ENCODE results near the gene CHPF2. TPM values are rescaled to one million over a fixed set of nuclear protein-coding genes. Genes with fewer than 3 reads are reported as not detected.
A peak's percentile ranks its signal among the peaks of the same experiment; 100 is the strongest.

CHPF2 gene
- total and polyA plus RNA-seq, 2 experiments from 2014 or later, result 4.8 to 26.1 TPM

DNA sequence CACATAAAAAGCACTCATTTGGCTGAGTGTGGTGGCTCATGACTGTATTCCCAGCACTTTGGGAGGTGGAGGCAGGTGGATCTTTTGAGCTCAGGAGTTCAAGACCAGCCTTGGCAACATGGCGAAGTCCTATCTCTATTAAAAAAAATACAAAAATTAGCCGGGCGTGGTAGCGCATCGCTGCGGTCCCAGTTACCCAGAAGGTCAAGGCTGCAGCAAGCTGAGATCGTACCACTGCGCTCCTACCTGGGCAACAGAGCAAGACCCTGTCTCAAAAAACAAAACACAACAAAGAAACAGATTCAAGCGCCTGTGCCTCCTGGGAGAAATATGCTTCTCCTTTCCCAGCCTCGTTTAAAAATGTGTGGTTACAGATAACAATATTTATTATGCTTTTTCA, 3.0 kb upstream of the CHPF2 start:
- no peaks in the 10 kb centered on the region for H3K9me3 Mint-ChIP-seq
- DNase-seq (ENCODE audit: low spot score) (no peak), ATAC-seq (no peak)
- Histone ChIP-seq H2AFZ (no peak overlapping the region), H3F3A (replicated peaks; ENCODE audit: low read depth) (peaks cover 9% of the 10 kb centered on the region), H3K36me3 (ENCODE audit: insufficient read depth) (no peaks in the 10 kb centered on the region; the same call in 1 of the 2 replicates), H3K27me3 (ENCODE audit: insufficient read depth) (no peaks in the 10 kb centered on the region), H3K4me2 (no peak overlapping the region), H4K20me1 (replicated peaks; ENCODE audit: insufficient read depth) (peaks cover 17% of the 10 kb centered on the region; the same call in 1 of the 2 replicates), H3K4me1 (ENCODE audit: insufficient read depth) (peaks cover 20% of the 10 kb centered on the region), H3K4me3 (no peak overlapping the region), H3K79me2 (replicated peaks; ENCODE audit: insufficient read depth) (peaks cover 32% of the 10 kb centered on the region), H3K27ac (ENCODE audit: low read depth) (no peak overlapping the region), H3K9me2 (ENCODE audit: insufficient read depth) (no peaks in the 10 kb centered on the region)
- peaks cover 36% of the 10 kb centered on the region for H3K4me1 Mint-ChIP-seq
- TF ChIP-seq ETS1 (IDR thresholded peaks at IDR 0.05) (no peak), POLR2AphosphoS5 (IDR thresholded peaks at IDR 0.05; ENCODE audit: low read depth) (no peak), STAT1 (IDR thresholded peaks at IDR 0.05; ENCODE audit: unreplicated experiment) (no peak), ZNF331 (CRISPR knock-in tag; IDR thresholded peaks at IDR 0.05; ENCODE audit: low read depth) (no peak), EZH2 (IDR thresholded peaks at IDR 0.05; ENCODE audit: low read depth, unreplicated experiment) (no peak)
- TF ChIP-seq, protein P1, sequence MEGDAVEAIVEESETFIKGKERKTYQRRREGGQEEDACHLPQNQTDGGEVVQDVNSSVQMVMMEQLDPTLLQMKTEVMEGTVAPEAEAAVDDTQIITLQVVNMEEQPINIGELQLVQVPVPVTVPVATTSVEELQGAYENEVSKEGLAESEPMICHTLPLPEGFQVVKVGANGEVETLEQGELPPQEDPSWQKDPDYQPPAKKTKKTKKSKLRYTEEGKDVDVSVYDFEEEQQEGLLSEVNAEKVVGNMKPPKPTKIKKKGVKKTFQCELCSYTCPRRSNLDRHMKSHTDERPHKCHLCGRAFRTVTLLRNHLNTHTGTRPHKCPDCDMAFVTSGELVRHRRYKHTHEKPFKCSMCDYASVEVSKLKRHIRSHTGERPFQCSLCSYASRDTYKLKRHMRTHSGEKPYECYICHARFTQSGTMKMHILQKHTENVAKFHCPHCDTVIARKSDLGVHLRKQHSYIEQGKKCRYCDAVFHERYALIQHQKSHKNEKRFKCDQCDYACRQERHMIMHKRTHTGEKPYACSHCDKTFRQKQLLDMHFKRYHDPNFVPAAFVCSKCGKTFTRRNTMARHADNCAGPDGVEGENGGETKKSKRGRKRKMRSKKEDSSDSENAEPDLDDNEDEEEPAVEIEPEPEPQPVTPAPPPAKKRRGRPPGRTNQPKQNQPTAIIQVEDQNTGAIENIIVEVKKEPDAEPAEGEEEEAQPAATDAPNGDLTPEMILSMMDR (conservative IDR thresholded peaks at IDR 0.05; ENCODE audit: low read depth in 2 of 2), result no peak
- no peak overlapping the region for H3K4me3 Mint-ChIP-seq
- no peak overlapping the region for H3K27ac Mint-ChIP-seq
- H3K36me3 Mint-ChIP-seq (ENCODE audit: low read depth), result peaks cover 28% of the 10 kb centered on the region
- peaks cover 15% of the 10 kb centered on the region for H3K27me3 Mint-ChIP-seq (ENCODE audit: insufficient read depth, low read depth, poor library complexity)

DNA sequence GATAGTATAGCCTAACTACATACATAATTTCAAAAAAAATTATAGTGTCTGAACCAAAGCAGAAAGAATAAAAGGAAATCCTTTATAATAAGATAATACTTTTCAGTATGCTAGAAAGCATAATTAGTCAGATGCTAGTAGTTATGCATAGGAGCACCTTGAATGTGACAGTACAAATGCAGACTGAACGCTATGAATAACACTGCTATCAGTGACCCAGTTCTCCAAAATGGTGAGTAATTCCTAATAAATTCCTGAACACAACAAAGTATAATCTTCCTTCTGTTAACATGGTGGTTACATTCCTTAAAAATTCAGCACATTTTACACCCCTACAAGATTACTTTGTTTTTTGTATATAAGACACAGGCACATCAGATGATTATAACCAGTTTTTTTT, 1.2 kb upstream of the CHPF2 start:
- Mint-ChIP-seq H3K9me3 (no peaks in the 10 kb centered on the region), H3K4me3 (peak overlapping the region; percentile 37; the same call in 2 of the 3 replicates), H3K36me3 (ENCODE audit: low read depth) (peaks cover 14% of the 10 kb centered on the region), H3K4me1 (peaks cover 26% of the 10 kb centered on the region), H3K27me3 (ENCODE audit: insufficient read depth, low read depth, poor library complexity) (peaks cover 15% of the 10 kb centered on the region), H3K27ac (no peak overlapping the region)
- H3K27ac ChIP-seq (ENCODE audit: low read depth), result no peak overlapping the region
- no peak for ATAC-seq
- H3K4me2 ChIP-seq, result no peak overlapping the region
- H4K20me1 ChIP-seq (replicated peaks; ENCODE audit: insufficient read depth), result peaks cover 10% of the 10 kb centered on the region; the same call in 1 of the 2 replicates
- H2AFZ ChIP-seq, result no peak overlapping the region
- DNase-seq (ENCODE audit: low spot score), result no peak
- no peaks in the 10 kb centered on the region for H3K27me3 ChIP-seq (ENCODE audit: insufficient read depth)
- no peak overlapping the region for H3K4me3 ChIP-seq
- no peaks in the 10 kb centered on the region for H3K36me3 ChIP-seq (ENCODE audit: insufficient read depth)
- peaks cover 9% of the 10 kb centered on the region for H3F3A ChIP-seq (replicated peaks; ENCODE audit: low read depth)
- peaks cover 26% of the 10 kb centered on the region for H3K79me2 ChIP-seq (replicated peaks; ENCODE audit: insufficient read depth)
- H3K9me2 ChIP-seq (ENCODE audit: insufficient read depth), result no peaks in the 10 kb centered on the region
- H3K4me1 ChIP-seq (ENCODE audit: insufficient read depth), result peaks cover 17% of the 10 kb centered on the region
- TF ChIP-seq ZNF462 (CRISPR knock-in tag; IDR thresholded peaks at IDR 0.05), result no peak
- no peak for TF ChIP-seq STAT1 (IDR thresholded peaks at IDR 0.05; ENCODE audit: unreplicated experiment)
- TF ChIP-seq, protein P1 (conservative IDR thresholded peaks at IDR 0.05; ENCODE audit: low read depth in 2 of 2), result no peak
- TF ChIP-seq POLR2AphosphoS5 (IDR thresholded peaks at IDR 0.05; ENCODE audit: low read depth), result no peak
- no peak for TF ChIP-seq EZH2 (IDR thresholded peaks at IDR 0.05; ENCODE audit: low read depth, unreplicated experiment)
- no peak for TF ChIP-seq ETS1 (IDR thresholded peaks at IDR 0.05)
- no peak for TF ChIP-seq EZH2phosphoT487 (IDR thresholded peaks at IDR 0.05; ENCODE audit: unreplicated experiment)

Data from GM23338 (cell line).